HUES64 (cell line): ENCODE results near the gene PAM.

ENCODE experiments used
- H3K27ac ChIP-seq: 2 replicates; pipeline ENCODE4 v1.7.0; 2013; ENCODE audit warnings: low read depth, low read length, inconsistent platforms
- H3K27me3 ChIP-seq: 2 replicates; pipeline ENCODE4 v1.6.1; 2013; ENCODE audit warnings: mild to moderate bottlenecking, low read length; ENCODE audit not compliant: insufficient read depth
- H3K36me3 ChIP-seq: 2 replicates; pipeline ENCODE4 v1.6.1; 2013; ENCODE audit warnings: mild to moderate bottlenecking, low read length; ENCODE audit not compliant: insufficient read depth
- H3K4me1 ChIP-seq: 2 replicates; pipeline ENCODE4 v1.6.1; 2013; ENCODE audit warnings: mild to moderate bottlenecking, low read length, moderate library complexity; ENCODE audit not compliant: insufficient read depth
- H3K4me3 ChIP-seq: 2 replicates; pipeline ENCODE4 v1.5.1; 2013; ENCODE audit warnings: mild to moderate bottlenecking, low read length, moderate library complexity
- H3K9ac ChIP-seq: 2 replicates; pipeline ENCODE4 v1.6.1; 2013; ENCODE audit warnings: mild to moderate bottlenecking, low read depth, low read length
- H3K9me3 ChIP-seq: 2 replicates; pipeline ENCODE4 v1.6.1; 2013; ENCODE audit warnings: low read depth, low read length; ENCODE audit not compliant: insufficient read depth
- WGBS: fragments of 150-250, 120-280 bp; methylation state at CpG from one replicate; pipeline ENCODE4 v1.1.7; 2013; ENCODE audit warnings: missing lambda C conversion rate; 5-methylcytosine and 5-hydroxymethylcytosine counted together

Gene PAM

GRCh38 chr5:102841021-102841420, 85.9 kb downstream of the PAM start:
- Histone ChIP-seq H3K36me3 (no peaks in the 10 kb centered on the region), H3K4me1 (no peaks in the 10 kb centered on the region), H3K27me3 (no peaks in the 10 kb centered on the region), H3K4me3 (no peak overlapping the region), H3K9ac (no peak overlapping the region), H3K27ac (no peak overlapping the region), H3K9me3 (no peaks in the 10 kb centered on the region)

GRCh38 chr5:102843997-102844396, 88.9 kb downstream of the PAM start:
- H3K27me3 ChIP-seq: no peaks in the 10 kb centered on the region
- no peak overlapping the region for H3K27ac ChIP-seq
- H3K9ac ChIP-seq: no peak overlapping the region
- no peaks in the 10 kb centered on the region for H3K9me3 ChIP-seq
- no peaks in the 10 kb centered on the region for H3K36me3 ChIP-seq
- no peaks in the 10 kb centered on the region for H3K4me1 ChIP-seq
- no peak overlapping the region for H3K4me3 ChIP-seq
- 100% methylated on average over 1 of the region's 1 CpG for WGBS

- Histone ChIP-seq H3K4me3 (no peak overlapping the region), H3K36me3 (no peaks in the 10 kb centered on the region), H3K27ac (no peak overlapping the region), H3K9ac (no peak overlapping the region), H3K4me1 (no peaks in the 10 kb centered on the region), H3K27me3 (no peaks in the 10 kb centered on the region), H3K9me3 (no peaks in the 10 kb centered on the region)
- 92% methylated on average over 5 of the region's 5 CpGs for WGBS
Observed at GRCh38 chr5:102845041-102845440, 89.9 kb downstream of the PAM start.

- Histone ChIP-seq H3K27me3 (no peaks in the 10 kb centered on the region), H3K9me3 (no peaks in the 10 kb centered on the region), H3K27ac (no peak overlapping the region), H3K9ac (no peak overlapping the region), H3K4me3 (no peak overlapping the region), H3K4me1 (no peaks in the 10 kb centered on the region; the same call in 1 of the 2 replicates), H3K36me3 (no peaks in the 10 kb centered on the region)
- 94% methylated on average over 7 of the region's 7 CpGs for WGBS
Observed at GRCh38 chr5:102850503-102850902, 95.4 kb downstream of the PAM start.

GRCh38 chr5:102853680-102854079, 98.6 kb downstream of the PAM start:
- Histone ChIP-seq H3K9me3 (no peaks in the 10 kb centered on the region), H3K27ac (no peak overlapping the region), H3K9ac (no peak overlapping the region), H3K27me3 (no peaks in the 10 kb centered on the region), H3K4me1 (no peaks in the 10 kb centered on the region; the same call in 1 of the 2 replicates), H3K36me3 (no peaks in the 10 kb centered on the region), H3K4me3 (no peak overlapping the region)
- WGBS: 96% methylated on average over 3 of the region's 4 CpGs

GRCh38 chr5:102855681-102856388, 100.7 kb downstream of the PAM start:
- Histone ChIP-seq H3K9ac (no peak overlapping the region), H3K9me3 (no peaks in the 10 kb centered on the region), H3K27ac (no peak overlapping the region), H3K36me3 (no peaks in the 10 kb centered on the region), H3K27me3 (no peaks in the 10 kb centered on the region), H3K4me3 (no peak overlapping the region), H3K4me1 (no peaks in the 10 kb centered on the region)
- 92% methylated on average over 4 of the region's 4 CpGs for WGBS

GRCh38 chr5:102856389-102856777, 101.3 kb downstream of the PAM start:
- Histone ChIP-seq H3K4me1 (no peaks in the 10 kb centered on the region; the same call in 1 of the 2 replicates), H3K36me3 (no peaks in the 10 kb centered on the region), H3K9me3 (no peaks in the 10 kb centered on the region), H3K9ac (no peak overlapping the region), H3K4me3 (no peak overlapping the region), H3K27me3 (no peaks in the 10 kb centered on the region), H3K27ac (no peak overlapping the region)
- 85% methylated on average over 3 of the region's 4 CpGs for WGBS

GRCh38 chr5:102857076-102857818, 102.1 kb downstream of the PAM start:
- Histone ChIP-seq H3K36me3 (no peaks in the 10 kb centered on the region), H3K9ac (no peak overlapping the region), H3K4me3 (no peak overlapping the region), H3K4me1 (no peaks in the 10 kb centered on the region; the same call in 1 of the 2 replicates), H3K9me3 (no peaks in the 10 kb centered on the region), H3K27ac (no peak overlapping the region), H3K27me3 (no peaks in the 10 kb centered on the region)
- 92% methylated on average over 6 of the region's 6 CpGs for WGBS

- peaks cover 4% of the 10 kb centered on the region; the same call in 1 of the 2 replicates for H3K4me1 ChIP-seq
- no peaks in the 10 kb centered on the region for H3K36me3 ChIP-seq
- H3K4me3 ChIP-seq: no peak overlapping the region
- no peaks in the 10 kb centered on the region for H3K9me3 ChIP-seq
- H3K27me3 ChIP-seq: no peaks in the 10 kb centered on the region
- no peak overlapping the region for H3K27ac ChIP-seq
- 86% methylated on average over 1 of the region's 1 CpG for WGBS
- no peak overlapping the region for H3K9ac ChIP-seq
Observed at GRCh38 chr5:102858221-102858620, 103.1 kb downstream of the PAM start.

- H3K4me3 ChIP-seq: no peak overlapping the region
- 89% methylated on average over 1 of the region's 4 CpGs for WGBS
Observed at GRCh38 chr5:102858808-102859207, 103.7 kb downstream of the PAM start.

GRCh38 chr5:102860035-102860434, 104.9 kb downstream of the PAM start:
- Histone ChIP-seq H3K27ac (no peak overlapping the region), H3K9ac (no peak overlapping the region), H3K4me1 (peaks cover 22% of the 10 kb centered on the region), H3K9me3 (no peaks in the 10 kb centered on the region), H3K27me3 (no peaks in the 10 kb centered on the region), H3K4me3 (no peak overlapping the region), H3K36me3 (no peaks in the 10 kb centered on the region)
- 99% methylated on average over 3 of the region's 3 CpGs for WGBS

More at GRCh38 chr5:102858808-102859207, 103.7 kb downstream of the PAM start:
- Histone ChIP-seq H3K4me1 (peaks cover 9% of the 10 kb centered on the region), H3K36me3 (no peaks in the 10 kb centered on the region), H3K27me3 (no peaks in the 10 kb centered on the region), H3K27ac (no peak overlapping the region), H3K9ac (no peak overlapping the region), H3K9me3 (no peaks in the 10 kb centered on the region)
